ENCODE data around the gene MYLK4. TPM values are rescaled to one million over a fixed set of nuclear protein-coding genes. Genes with fewer than 3 reads are reported as not detected.

Gene MYLK4
- total RNA-seq, 1 donor from 2014 or later = 0.65 TPM

GRCh38 chr6:2617729-2618128 is 133.0 kb downstream of the MYLK4 start:
- Mint-ChIP-seq H3K9me3 (no peaks in the 10 kb centered on the region), H3K4me1 (ENCODE audit: unreplicated experiment) (peaks cover 16% of the 10 kb centered on the region), H3K36me3 (no peaks in the 10 kb centered on the region), H3K27ac (no peak overlapping the region), H3K4me3 (no peak overlapping the region), H3K27me3 (peaks cover 8% of the 10 kb centered on the region)
- DNase-seq (ENCODE audit: extremely low spot score, unreplicated experiment) = no peak
- no peak for TF ChIP-seq CTCF (conservative IDR thresholded peaks at IDR 0.05)

GRCh38 chr6:2616811-2617210 is 133.9 kb downstream of the MYLK4 start:
- Mint-ChIP-seq H3K27ac (no peak overlapping the region), H3K27me3 (peaks cover 8% of the 10 kb centered on the region), H3K4me1 (ENCODE audit: unreplicated experiment) (peaks cover 16% of the 10 kb centered on the region), H3K9me3 (no peaks in the 10 kb centered on the region), H3K4me3 (no peak overlapping the region), H3K36me3 (no peaks in the 10 kb centered on the region)
- no peak for DNase-seq (ENCODE audit: extremely low spot score, unreplicated experiment)
- TF ChIP-seq CTCF (conservative IDR thresholded peaks at IDR 0.05) = no peak

GRCh38 chr6:2615251-2615650 is 135.5 kb downstream of the MYLK4 start:
- no peak overlapping the region for H3K27ac Mint-ChIP-seq
- TF ChIP-seq CTCF (conservative IDR thresholded peaks at IDR 0.05) = no peak
- no peak overlapping the region for H3K4me3 Mint-ChIP-seq
- DNase-seq (ENCODE audit: extremely low spot score, unreplicated experiment) = no peak
- no peaks in the 10 kb centered on the region for H3K36me3 Mint-ChIP-seq
- peaks cover 13% of the 10 kb centered on the region for H3K4me1 Mint-ChIP-seq (ENCODE audit: unreplicated experiment)
- peaks cover 5% of the 10 kb centered on the region for H3K9me3 Mint-ChIP-seq
- peaks cover 13% of the 10 kb centered on the region for H3K27me3 Mint-ChIP-seq

GRCh38 chr6:2614846-2615245 is 135.9 kb downstream of the MYLK4 start:
- H3K4me3 Mint-ChIP-seq = no peak overlapping the region
- no peaks in the 10 kb centered on the region for H3K36me3 Mint-ChIP-seq
- H3K9me3 Mint-ChIP-seq = peaks cover 5% of the 10 kb centered on the region
- no peak overlapping the region for H3K27ac Mint-ChIP-seq
- peaks cover 13% of the 10 kb centered on the region for H3K27me3 Mint-ChIP-seq
- no peak for TF ChIP-seq CTCF (conservative IDR thresholded peaks at IDR 0.05)
- peaks cover 11% of the 10 kb centered on the region for H3K4me1 Mint-ChIP-seq (ENCODE audit: unreplicated experiment)
- DNase-seq (ENCODE audit: extremely low spot score, unreplicated experiment) = no peak

- Mint-ChIP-seq H3K9me3 (peaks cover 9% of the 10 kb centered on the region), H3K4me3 (no peak overlapping the region), H3K27me3 (peaks cover 8% of the 10 kb centered on the region), H3K27ac (no peak overlapping the region), H3K4me1 (ENCODE audit: unreplicated experiment) (peaks cover 10% of the 10 kb centered on the region), H3K36me3 (no peaks in the 10 kb centered on the region)
- DNase-seq (ENCODE audit: extremely low spot score, unreplicated experiment) = no peak
- no peak for TF ChIP-seq CTCF (conservative IDR thresholded peaks at IDR 0.05)
Measured at GRCh38 chr6:2614155-2614554, 136.6 kb downstream of the MYLK4 start.

Other genes with a start within 250 kb of the MYLK4 start
- 37.6 and 41.2 TPM in 2 replicates for gene WRNIP1, start 14.5 kb upstream of the MYLK4 start, total RNA-seq (ENCODE audit: low replicate concordance)
- gene SERPINB1, start 90.9 kb upstream of the MYLK4 start, total RNA-seq (ENCODE audit: low replicate concordance) = 31.2 and 52.0 TPM in 2 replicates
- gene SERPINB9, start 152.4 kb upstream of the MYLK4 start, total RNA-seq (ENCODE audit: low replicate concordance) = 6.0 and 6.5 TPM in 2 replicates
- gene SERPINB6, start 220.6 kb upstream of the MYLK4 start, total RNA-seq (ENCODE audit: low replicate concordance) = 57.5 and 61.2 TPM in 2 replicates
- gene NQO2, start 249.0 kb upstream of the MYLK4 start, total RNA-seq (ENCODE audit: low replicate concordance) = 19.1 and 19.5 TPM in 2 replicates

Measured in type B pancreatic cell (in vitro differentiated cells).